Liver (tissue), 9 donors: ENCODE data around the gene FER1L5. TPM values are rescaled to one million over a fixed set of nuclear protein-coding genes. Genes with fewer than 3 reads are reported as not detected.

Experiments used
- DNase-seq: peaks from one replicate; pipeline ENCODE4 v3.0.0-alpha.2; 2017; ENCODE audit warnings: low spot score
- H3K27ac ChIP-seq, 2 donors: one replicate each; pipeline ENCODE4 v1.7.0; 2013; ENCODE audit warnings: inconsistent platforms in 2 of 2, low read length in 2 of 2, control low read depth in 1 of 2, low read depth in 1 of 2, mild to moderate bottlenecking in 1 of 2
- H3K27me3 ChIP-seq, 4 donors: one replicate each; pipeline versions ENCODE4 v1.6.1 to v1.7.0; 2013; ENCODE audit warnings: low read length in 3 of 4, inconsistent platforms in 1 of 4, mild to moderate bottlenecking in 1 of 4, moderate library complexity in 1 of 4; ENCODE audit not compliant: control insufficient read depth in 4 of 4, insufficient read depth in 4 of 4
- H3K36me3 ChIP-seq, 4 donors: one replicate each; pipeline versions ENCODE4 v1.6.1 to v1.7.0; 2013; ENCODE audit warnings: low read length in 3 of 4, mild to moderate bottlenecking in 3 of 4, low read depth in 1 of 4, moderate library complexity in 1 of 4; ENCODE audit not compliant: control insufficient read depth in 4 of 4, insufficient read depth in 3 of 4
- H3K4me1 ChIP-seq, 4 donors: one replicate each; pipeline versions ENCODE4 v1.6.1 to v1.7.0; 2013; ENCODE audit warnings: low read length in 3 of 4, mild to moderate bottlenecking in 3 of 4, moderate library complexity in 1 of 4; ENCODE audit not compliant: control insufficient read depth in 4 of 4, insufficient read depth in 4 of 4
- H3K4me3 ChIP-seq, 3 donors: one replicate each; pipeline versions ENCODE4 v1.6.1 to v1.7.0; 2013; ENCODE audit warnings: low read length in 3 of 3, control low read depth in 1 of 3, low read depth in 1 of 3, mild to moderate bottlenecking in 1 of 3
- H3K9ac ChIP-seq, 2 donors: one replicate each; pipeline ENCODE4 v1.7.0; 2013; ENCODE audit warnings: low read length in 2 of 2, mild to moderate bottlenecking in 2 of 2, moderate library complexity in 2 of 2, control low read depth in 1 of 2, low read depth in 1 of 2
- H3K9me3 ChIP-seq, 4 donors: one replicate each; pipeline versions ENCODE4 v1.6.1 to v1.7.0; 2013; ENCODE audit warnings: low read length in 3 of 4; ENCODE audit not compliant: control insufficient read depth in 4 of 4
- CTCF ChIP-seq: fragments of 150-350 bp; IDR thresholded peaks from 2 replicates; pipeline ENCODE4 v1.5.1; 2017; ENCODE audit warnings: improper control_type of control experiment, low read depth, low read length; ENCODE audit not compliant: missing input control
- GABPA ChIP-seq, 2 donors: IDR thresholded peaks in 1 of 2; conservative IDR thresholded peaks in 1 of 2; 2 replicates each; pipeline ENCODE4 v1.6.1; 2016; ENCODE audit warnings: antibody characterized with exemption in 2 of 2, mild to moderate bottlenecking in 1 of 2, moderate library complexity in 1 of 2
- HNF4A ChIP-seq, 2 donors: conservative IDR thresholded peaks; 2 replicates each; pipeline ENCODE4 v1.6.1; 2016; ENCODE audit warnings: antibody characterized with exemption in 2 of 2, mild to moderate bottlenecking in 2 of 2
- HNF4G ChIP-seq: IDR thresholded peaks from 2 replicates; pipeline ENCODE4 v1.6.1; 2016; ENCODE audit warnings: antibody characterized with exemption
- REST ChIP-seq: IDR thresholded peaks from 2 replicates; pipeline ENCODE4 v1.6.1; 2016; ENCODE audit warnings: antibody characterized with exemption, mild to moderate bottlenecking
- RXRA ChIP-seq, 2 donors: IDR thresholded peaks; 2 replicates each; pipeline ENCODE4 v1.6.1; 2017 to 2018; ENCODE audit warnings: antibody characterized with exemption in 2 of 2, mild to moderate bottlenecking in 1 of 2
- SP1 ChIP-seq: IDR thresholded peaks from 2 replicates; pipeline ENCODE4 v1.6.1; 2018; ENCODE audit warnings: antibody characterized with exemption, mild to moderate bottlenecking
- WGBS: extraction: QIAGEN DNeasy Blood & Tissue Kit; methylation state at CpG from one replicate; pipeline ENCODE4 v1.1.7; 2013; 5-methylcytosine and 5-hydroxymethylcytosine counted together
- polyA plus RNA-seq, 2 donors: library from polyadenylated mRNA; stranded (reverse) in 1 of 2; unstranded in 1 of 2; fragments of 200-250 nt in 1 of 2; fragments of >200 nt in 1 of 2; fragmentation: Nextera tagmentation in 1 of 2; extraction: Ambion mirVana in 1 of 2; gene quantifications; one replicate each; pipeline versions ENCODE4 v1.2.1 to v1.2.3, GENCODE V29; 2013 to 2015
- total RNA-seq, 2 donors: library from RNA; depleted of rRNA; stranded (reverse); fragments of >200 nt; gene quantifications; one replicate each; pipeline ENCODE4 v1.2.3, GENCODE V29; 2014
- TF ChIP-seq, protein P1 (sequence below): IDR thresholded peaks from 2 replicates; pipeline ENCODE4 v1.6.1; 2016; ENCODE audit warnings: antibody characterized with exemption
- TF ChIP-seq, protein P2 (sequence below): IDR thresholded peaks from 2 replicates; pipeline ENCODE4 v1.6.1; 2016; ENCODE audit warnings: antibody characterized with exemption
- donor health status: healthy.
- donor health status: healthy.
- donor health status: healthy.
- donor health status: healthy.
- donor health status: healthy.

The FER1L5 gene
- total and polyA plus RNA-seq, 4 donors = under 0.01 TPM; not detected in 3

GRCh38 chr2:96669539-96670215, 27.1 kb downstream of the FER1L5 start:
- H3K27me3 ChIP-seq = no peaks in the 10 kb centered on the region
- no peak overlapping the region for H3K4me3 ChIP-seq
- no peak overlapping the region for H3K27ac ChIP-seq
- TF ChIP-seq REST = no peak
- TF ChIP-seq RXRA (IDR thresholded peaks at IDR 0.05) = no peak
- TF ChIP-seq GABPA (IDR thresholded peaks at IDR 0.05 in 1 of 2, conservative IDR thresholded peaks at IDR 0.05 in 1 of 2) = no peak
- no peak for TF ChIP-seq CTCF
- TF ChIP-seq, protein P1, sequence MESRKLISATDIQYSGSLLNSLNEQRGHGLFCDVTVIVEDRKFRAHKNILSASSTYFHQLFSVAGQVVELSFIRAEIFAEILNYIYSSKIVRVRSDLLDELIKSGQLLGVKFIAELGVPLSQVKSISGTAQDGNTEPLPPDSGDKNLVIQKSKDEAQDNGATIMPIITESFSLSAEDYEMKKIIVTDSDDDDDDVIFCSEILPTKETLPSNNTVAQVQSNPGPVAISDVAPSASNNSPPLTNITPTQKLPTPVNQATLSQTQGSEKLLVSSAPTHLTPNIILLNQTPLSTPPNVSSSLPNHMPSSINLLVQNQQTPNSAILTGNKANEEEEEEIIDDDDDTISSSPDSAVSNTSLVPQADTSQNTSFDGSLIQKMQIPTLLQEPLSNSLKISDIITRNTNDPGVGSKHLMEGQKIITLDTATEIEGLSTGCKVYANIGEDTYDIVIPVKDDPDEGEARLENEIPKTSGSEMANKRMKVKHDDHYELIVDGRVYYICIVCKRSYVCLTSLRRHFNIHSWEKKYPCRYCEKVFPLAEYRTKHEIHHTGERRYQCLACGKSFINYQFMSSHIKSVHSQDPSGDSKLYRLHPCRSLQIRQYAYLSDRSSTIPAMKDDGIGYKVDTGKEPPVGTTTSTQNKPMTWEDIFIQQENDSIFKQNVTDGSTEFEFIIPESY = no peak
- TF ChIP-seq, protein P2, sequence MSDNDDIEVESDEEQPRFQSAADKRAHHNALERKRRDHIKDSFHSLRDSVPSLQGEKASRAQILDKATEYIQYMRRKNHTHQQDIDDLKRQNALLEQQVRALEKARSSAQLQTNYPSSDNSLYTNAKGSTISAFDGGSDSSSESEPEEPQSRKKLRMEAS = no peak
- no peak for TF ChIP-seq HNF4A (conservative IDR thresholded peaks at IDR 0.05)
- no peak for TF ChIP-seq SP1
- H3K9me3 ChIP-seq = no peaks in the 10 kb centered on the region
- no peaks in the 10 kb centered on the region for H3K4me1 ChIP-seq
- H3K9ac ChIP-seq = no peak overlapping the region
- H3K36me3 ChIP-seq = no peaks in the 10 kb centered on the region
- DNase-seq = no peak
- WGBS = 92% methylated on average over 15 of the region's 15 CpGs

- DNase-seq = no peak
- TF ChIP-seq REST (no peak), HNF4G (no peak), RXRA (IDR thresholded peaks at IDR 0.05) (no peak), CTCF (no peak)
- Histone ChIP-seq H3K27ac (no peak overlapping the region), H3K4me3 (no peak overlapping the region), H3K9ac (no peak overlapping the region), H3K4me1 (peaks cover 0 to 6% (median 4%) of the 10 kb centered on the region in 4 donors), H3K36me3 (no peaks in the 10 kb centered on the region), H3K9me3 (no peaks in the 10 kb centered on the region), H3K27me3 (no peaks in the 10 kb centered on the region)
- WGBS = 68% methylated on average over 9 of the region's 9 CpGs
Measured at GRCh38 chr2:96679848-96680247, 37.3 kb downstream of the FER1L5 start.
